ENCODE results near the gene YIPF5.

Gene YIPF5

GRCh38 chr5:144177548-144177947 lies 7.1 kb upstream of the YIPF5 start:
- peak; percentile 84 for DNase-seq

- peak; percentile 28 for DNase-seq
Observed at GRCh38 chr5:144173766-144174165, 3.3 kb upstream of the YIPF5 start.

- no peak for DNase-seq
Observed at GRCh38 chr5:144169904-144170275, 569 bp downstream of the YIPF5 start.

- DNase-seq: no peak
Observed at GRCh38 chr5:144167998-144168397, 2.5 kb downstream of the YIPF5 start.

- no peak for DNase-seq
Observed at GRCh38 chr5:144166696-144167095, 3.8 kb downstream of the YIPF5 start.

- no peak for DNase-seq
Observed at GRCh38 chr5:144162686-144163085, 7.8 kb downstream of the YIPF5 start.

GRCh38 chr5:144156767-144157171 lies 13.7 kb downstream of the YIPF5 start:
- DNase-seq: no peak

- DNase-seq: peak; percentile 85
Observed at GRCh38 chr5:144151026-144151425, 19.4 kb downstream of the YIPF5 start.

- DNase-seq: no peak
Observed at GRCh38 chr5:144144956-144145751, 25.3 kb downstream of the YIPF5 start.

GRCh38 chr5:144143625-144144024 lies 26.8 kb downstream of the YIPF5 start:
- no peak for DNase-seq

GRCh38 chr5:144142824-144143162 lies 27.7 kb downstream of the YIPF5 start:
- no peak for DNase-seq

- DNase-seq: peak; percentile 73
Observed at GRCh38 chr5:144142139-144142823, 28.2 kb downstream of the YIPF5 start.

- DNase-seq: no peak
Observed at GRCh38 chr5:144141585-144141984, 28.9 kb downstream of the YIPF5 start.

GRCh38 chr5:144139586-144139985 lies 30.9 kb downstream of the YIPF5 start:
- DNase-seq: peak; percentile 82

- no peak for DNase-seq
Observed at GRCh38 chr5:144135113-144135762, 35.2 kb downstream of the YIPF5 start.

- no peak for DNase-seq
Observed at GRCh38 chr5:144134194-144134826, 36.1 kb downstream of the YIPF5 start.

GRCh38 chr5:144133050-144133633 lies 37.3 kb downstream of the YIPF5 start:
- no peak for DNase-seq

GRCh38 chr5:144131261-144131660 lies 39.2 kb downstream of the YIPF5 start:
- no peak for DNase-seq

GRCh38 chr5:144130306-144130705 lies 40.2 kb downstream of the YIPF5 start:
- no peak for DNase-seq

GRCh38 chr5:144128844-144129243 lies 41.6 kb downstream of the YIPF5 start:
- no peak for DNase-seq

- DNase-seq: no peak
Observed at GRCh38 chr5:144126707-144127106, 43.8 kb downstream of the YIPF5 start.

- peak; percentile 52 for DNase-seq
Observed at GRCh38 chr5:144125163-144125726, 45.2 kb downstream of the YIPF5 start.

- no peak for DNase-seq
Observed at GRCh38 chr5:144122641-144123040, 47.8 kb downstream of the YIPF5 start.
